Hepatocyte (in vitro differentiated cells): ENCODE measurements around the gene KIF17. TPM values are rescaled to one million over a fixed set of nuclear protein-coding genes. Genes with fewer than 3 reads are reported as not detected.

Experiments
- DNase-seq: peaks from one replicate; pipeline ENCODE4 v3.0.0-alpha.2; 2016; ENCODE audit warnings: low spot score
- H2AFZ ChIP-seq: fragments of 200-600 bp; sonication (generic); 2 replicates; pipeline ENCODE4 v1.6.0; 2016; ENCODE audit warnings: antibody characterized with exemption, mild to moderate bottlenecking
- H3K27ac ChIP-seq: fragments of 200-600 bp; sonication (generic); 2 replicates; pipeline ENCODE4 v1.5.1; 2016; ENCODE audit warnings: mild to moderate bottlenecking
- H3K27me3 ChIP-seq: fragments of 200-600 bp; sonication (generic); 2 replicates; pipeline ENCODE4 v1.6.1; 2016
- H3K36me3 ChIP-seq: fragments of 200-600 bp; sonication (generic); replicated peaks from 2 replicates; pipeline ENCODE4 v1.5.1; 2016; ENCODE audit warnings: low read depth; ENCODE audit not compliant: insufficient read depth
- H3K4me1 ChIP-seq: fragments of 200-600 bp; sonication (generic); 2 replicates; pipeline ENCODE4 v1.5.1; 2016; ENCODE audit warnings: mild to moderate bottlenecking, moderate library complexity; ENCODE audit not compliant: insufficient read depth
- H3K4me2 ChIP-seq: fragments of 200-600 bp; sonication (generic); 2 replicates; pipeline ENCODE4 v1.6.0; 2016
- H3K4me3 ChIP-seq: fragments of 200-600 bp; sonication (generic); 2 replicates; pipeline ENCODE4 v1.5.1; 2016; ENCODE audit warnings: mild to moderate bottlenecking
- H3K79me2 ChIP-seq: fragments of 200-600 bp; sonication (generic); 2 replicates; pipeline ENCODE4 v1.6.0; 2017; ENCODE audit warnings: mild to moderate bottlenecking
- H3K9me2 ChIP-seq: fragments of 200-600 bp; sonication (generic); replicated peaks from 2 replicates; pipeline ENCODE4 v1.6.0; 2017; ENCODE audit warnings: mild to moderate bottlenecking; ENCODE audit not compliant: insufficient read depth
- H3K9me3 ChIP-seq: fragments of 200-600 bp; sonication (generic); 2 replicates; pipeline ENCODE4 v1.5.1; 2016; ENCODE audit warnings: low read depth, mild to moderate bottlenecking
- H4K20me1 ChIP-seq: fragments of 200-600 bp; sonication (generic); 2 replicates; pipeline ENCODE4 v1.6.0; 2016; ENCODE audit warnings: mild to moderate bottlenecking; ENCODE audit not compliant: insufficient read depth, poor library complexity, severe bottlenecking
- CTCF ChIP-seq: fragments of 200-600 bp; sonication (generic); IDR thresholded peaks from 2 replicates; pipeline ENCODE4 v1.5.1; 2016; ENCODE audit warnings: antibody characterized with exemption, mild to moderate bottlenecking; ENCODE audit not compliant: poor library complexity
- EZH2 ChIP-seq: fragments of 200-600 bp; sonication (generic); IDR thresholded peaks from 2 replicates; pipeline ENCODE4 v1.6.1; 2016; ENCODE audit warnings: antibody characterized with exemption, mild to moderate bottlenecking, borderline replicate concordance
- EZH2phosphoT487 ChIP-seq: fragments of 200-600 bp; sonication (generic); IDR thresholded peaks from one replicate; pipeline ENCODE4 v1.6.1; 2018; ENCODE audit warnings: antibody characterized with exemption, mild to moderate bottlenecking, low read depth, moderate library complexity; ENCODE audit not compliant: unreplicated experiment, severe bottlenecking
- WGBS: methylation state at CpG from one replicate; pipeline ENCODE4 v1.1.6; 2016; ENCODE audit warnings: low lambda C conversion rate; ENCODE audit errors: missing lambda C conversion rate; 5-methylcytosine and 5-hydroxymethylcytosine counted together
- polyA plus RNA-seq: library from polyadenylated mRNA; unstranded; fragments of >200 nt; fragmentation: Nextera tagmentation; extraction: Ambion mirVana; gene quantifications from 2 replicates; pipeline ENCODE4 v1.2.1, GENCODE V29; 2016
- total RNA-seq: library from RNA; depleted of rRNA; stranded (reverse); fragments of >200 nt; gene quantifications from 2 replicates; pipeline ENCODE4 v1.2.3, GENCODE V29; 2014

KIF17 gene
- total and polyA plus RNA-seq, 2 experiments from 2014 or later, result 0.23 to 0.28 TPM

- TF ChIP-seq EZH2phosphoT487, result no peak
- peak; percentile 100 for TF ChIP-seq CTCF
- TF ChIP-seq EZH2, result no peak
- no peaks in the 10 kb centered on the region for H3K36me3 ChIP-seq
- DNase-seq, result peak; percentile 93
- peak within 1 kb of the TSS; percentile 96 for H2AFZ ChIP-seq
- peak within 1 kb of the TSS; percentile 95 for H3K4me2 ChIP-seq
- H3K9me2 ChIP-seq, result no peaks in the 10 kb centered on the region
- H3K27me3 ChIP-seq, result no peaks in the 10 kb centered on the region
- peaks cover 6% of the 10 kb centered on the region for H4K20me1 ChIP-seq
- no peaks in the 10 kb centered on the region for H3K9me3 ChIP-seq
- peaks cover 5% of the 10 kb centered on the region for H3K79me2 ChIP-seq
- peak within 1 kb of the TSS; percentile 81 for H3K4me3 ChIP-seq
- H3K27ac ChIP-seq, result peak within 1 kb of the TSS; percentile 96
- 2% methylated on average over 83 of the region's 93 CpGs for WGBS
- peaks cover 4% of the 10 kb centered on the region for H3K4me1 ChIP-seq
These were observed 84.4 kb downstream of the KIF17 start, which contains the start of gene PINK1 for GRCh38 chr1:20633190-20634064. Gene PINK1, plus strand, starts transcription at chr1:20633458. Its CDS starts 91 bp downstream, at chr1:20633549.

DNA sequence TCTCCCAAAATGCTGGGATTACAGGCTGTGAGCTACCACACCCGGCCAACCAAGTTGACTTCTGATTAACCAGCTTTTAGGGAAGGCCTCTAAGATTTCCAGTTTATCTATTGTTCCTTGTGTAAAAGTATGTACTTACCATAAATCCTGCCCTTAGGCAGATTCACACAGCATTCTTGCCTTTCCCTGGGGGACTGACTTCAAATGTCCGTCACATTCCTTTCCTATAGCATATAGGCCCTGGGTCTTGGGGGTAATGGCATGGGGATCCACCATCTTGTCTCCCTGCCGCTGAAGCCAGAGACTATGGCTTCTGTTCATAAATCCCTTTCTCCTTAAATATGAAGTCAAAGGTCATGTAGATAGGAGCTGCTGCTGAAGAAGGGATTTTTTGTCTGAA, 85.4 kb downstream of the KIF17 start:
- Histone ChIP-seq H3K4me2 (no peak overlapping the region), H2AFZ (no peak overlapping the region)
- WGBS, result 78% methylated on average over 3 of the region's 3 CpGs

GRCh38 chr1:20630729-20631128, 87.1 kb downstream of the KIF17 start:
- peaks cover 6% of the 10 kb centered on the region for H4K20me1 ChIP-seq
- no peak overlapping the region for H3K27ac ChIP-seq
- no peaks in the 10 kb centered on the region for H3K79me2 ChIP-seq
- H3K4me1 ChIP-seq, result peaks cover 4% of the 10 kb centered on the region
- H3K27me3 ChIP-seq, result no peaks in the 10 kb centered on the region
- DNase-seq, result no peak
- H3K4me2 ChIP-seq, result no peak overlapping the region
- H2AFZ ChIP-seq, result no peak overlapping the region
- TF ChIP-seq EZH2phosphoT487 (no peak), CTCF (no peak), EZH2 (no peak)
- no peak overlapping the region for H3K4me3 ChIP-seq
- no peaks in the 10 kb centered on the region for H3K9me2 ChIP-seq
- H3K36me3 ChIP-seq, result no peaks in the 10 kb centered on the region
- 63% methylated on average over 4 of the region's 4 CpGs for WGBS
- no peaks in the 10 kb centered on the region for H3K9me3 ChIP-seq

More for the DNA sequence above, 85.4 kb downstream of the KIF17 start:
- H3K36me3 ChIP-seq, result no peaks in the 10 kb centered on the region
- H3K4me1 ChIP-seq, result peaks cover 4% of the 10 kb centered on the region
- H3K79me2 ChIP-seq, result peaks cover 5% of the 10 kb centered on the region
- no peak overlapping the region for H3K27ac ChIP-seq
- H3K27me3 ChIP-seq, result no peaks in the 10 kb centered on the region
- no peak overlapping the region for H3K4me3 ChIP-seq
- H3K9me3 ChIP-seq, result no peaks in the 10 kb centered on the region
- TF ChIP-seq CTCF (no peak), EZH2phosphoT487 (no peak), EZH2 (no peak)
- DNase-seq, result no peak
- H3K9me2 ChIP-seq, result no peaks in the 10 kb centered on the region
- peaks cover 6% of the 10 kb centered on the region for H4K20me1 ChIP-seq
